Type B pancreatic cell (in vitro differentiated cells): ENCODE measurements around the gene PABPN1L. TPM values are rescaled to one million over a fixed set of nuclear protein-coding genes. Genes with fewer than 3 reads are reported as not detected.

ENCODE experiments used
- DNase-seq: peaks from one replicate; pipeline ENCODE4 v3.0.0; 2021; ENCODE audit warnings: mixed read lengths; ENCODE audit not compliant: unreplicated experiment; ENCODE audit errors: extremely low spot score
- H3K27ac Mint-ChIP-seq: 2 replicates; pipeline ENCODE4 v1.8.0; 2021; ENCODE audit warnings: mild to moderate bottlenecking, mixed read lengths
- H3K27me3 Mint-ChIP-seq: 2 replicates; pipeline ENCODE4 v1.8.0; 2021; ENCODE audit warnings: mixed read lengths
- H3K36me3 Mint-ChIP-seq: 2 replicates; pipeline ENCODE4 v1.8.0; 2021; ENCODE audit warnings: mixed read lengths
- H3K4me1 Mint-ChIP-seq: one replicate; pipeline ENCODE4 v1.8.0; 2021; ENCODE audit warnings: mixed read lengths; ENCODE audit not compliant: unreplicated experiment
- H3K4me3 Mint-ChIP-seq: 2 replicates; pipeline ENCODE4 v1.8.0; 2021; ENCODE audit warnings: mild to moderate bottlenecking, mixed read lengths
- H3K9me3 Mint-ChIP-seq: 2 replicates; pipeline ENCODE4 v1.8.0; 2021; ENCODE audit warnings: mixed read lengths
- long read RNA-seq: library from polyadenylated mRNA; unstranded; transcript quantifications from one replicate; pipeline ENCODE4 v2.0.0, GENCODE V29; 2020
- total RNA-seq: library from RNA; stranded (reverse); gene quantifications from 2 replicates; pipeline ENCODE4 v1.2.1, GENCODE V29; 2021; ENCODE audit warnings: low replicate concordance
- TF ChIP-seq, protein P1 (sequence below): fragments of 200-600 bp; sonication (generic); conservative IDR thresholded peaks from 2 replicates; pipeline ENCODE4 v1.5.0; 2021; ENCODE audit warnings: antibody characterized with exemption, mild to moderate bottlenecking

Gene PABPN1L, protein sequence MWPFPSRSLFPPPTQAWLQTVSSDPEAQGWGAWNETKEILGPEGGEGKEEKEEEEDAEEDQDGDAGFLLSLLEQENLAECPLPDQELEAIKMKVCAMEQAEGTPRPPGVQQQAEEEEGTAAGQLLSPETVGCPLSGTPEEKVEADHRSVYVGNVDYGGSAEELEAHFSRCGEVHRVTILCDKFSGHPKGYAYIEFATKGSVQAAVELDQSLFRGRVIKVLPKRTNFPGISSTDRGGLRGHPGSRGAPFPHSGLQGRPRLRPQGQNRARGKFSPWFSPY
- 0.31 TPM in 1 of 2 replicates, not detected in the other for total RNA-seq
- long read RNA-seq: 0 reads

DNA sequence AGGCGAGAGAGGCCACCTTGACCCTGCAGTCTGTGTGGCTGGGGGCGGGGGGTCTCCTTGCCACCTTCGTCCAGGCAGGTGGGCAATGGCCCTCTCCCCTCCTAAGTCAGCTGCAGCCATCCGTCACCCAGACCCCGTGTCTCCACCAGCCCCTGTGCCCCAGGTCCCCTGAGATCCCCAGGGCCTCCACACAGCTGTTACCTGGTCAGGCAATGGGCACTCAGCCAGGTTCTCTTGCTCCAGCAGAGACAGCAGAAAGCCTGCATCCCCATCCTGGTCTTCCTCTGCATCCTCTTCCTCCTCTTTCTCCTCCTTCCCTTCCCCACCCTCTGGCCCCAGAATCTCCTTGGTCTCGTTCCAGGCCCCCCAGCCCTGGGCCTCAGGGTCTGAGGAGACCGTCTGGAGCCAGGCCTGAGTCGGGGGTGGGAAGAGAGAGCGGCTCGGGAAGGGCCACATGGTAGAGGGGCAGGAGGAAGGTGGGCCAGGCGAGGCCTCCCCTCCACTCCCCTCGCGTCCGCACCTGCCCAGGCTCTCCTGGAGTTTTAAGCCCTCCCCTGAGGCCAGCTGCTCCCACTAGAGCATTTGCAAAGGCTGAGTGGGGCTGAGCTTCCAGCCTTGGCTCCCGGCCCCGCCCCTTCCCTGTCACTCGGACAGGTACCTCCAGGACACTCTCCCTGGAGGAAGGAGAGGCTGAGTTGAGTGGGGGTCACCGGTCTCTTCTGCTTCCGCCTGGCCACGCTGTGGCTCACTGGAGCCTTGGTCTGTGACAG, at the start of gene PABPN1L:
Gene PABPN1L, minus strand, starts transcription at position 510 of the 770 bp plus-strand sequence. Its CDS starts 54 bp downstream, at position 456.
- no peaks in the 10 kb centered on the region for H3K9me3 Mint-ChIP-seq
- H3K27ac Mint-ChIP-seq: no peak within 1 kb of the TSS
- no peak for DNase-seq
- TF ChIP-seq, protein P1, sequence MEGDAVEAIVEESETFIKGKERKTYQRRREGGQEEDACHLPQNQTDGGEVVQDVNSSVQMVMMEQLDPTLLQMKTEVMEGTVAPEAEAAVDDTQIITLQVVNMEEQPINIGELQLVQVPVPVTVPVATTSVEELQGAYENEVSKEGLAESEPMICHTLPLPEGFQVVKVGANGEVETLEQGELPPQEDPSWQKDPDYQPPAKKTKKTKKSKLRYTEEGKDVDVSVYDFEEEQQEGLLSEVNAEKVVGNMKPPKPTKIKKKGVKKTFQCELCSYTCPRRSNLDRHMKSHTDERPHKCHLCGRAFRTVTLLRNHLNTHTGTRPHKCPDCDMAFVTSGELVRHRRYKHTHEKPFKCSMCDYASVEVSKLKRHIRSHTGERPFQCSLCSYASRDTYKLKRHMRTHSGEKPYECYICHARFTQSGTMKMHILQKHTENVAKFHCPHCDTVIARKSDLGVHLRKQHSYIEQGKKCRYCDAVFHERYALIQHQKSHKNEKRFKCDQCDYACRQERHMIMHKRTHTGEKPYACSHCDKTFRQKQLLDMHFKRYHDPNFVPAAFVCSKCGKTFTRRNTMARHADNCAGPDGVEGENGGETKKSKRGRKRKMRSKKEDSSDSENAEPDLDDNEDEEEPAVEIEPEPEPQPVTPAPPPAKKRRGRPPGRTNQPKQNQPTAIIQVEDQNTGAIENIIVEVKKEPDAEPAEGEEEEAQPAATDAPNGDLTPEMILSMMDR: no peak
- H3K27me3 Mint-ChIP-seq: no peaks in the 10 kb centered on the region
- no peaks in the 10 kb centered on the region for H3K36me3 Mint-ChIP-seq
- no peaks in the 10 kb centered on the region for H3K4me1 Mint-ChIP-seq
- H3K4me3 Mint-ChIP-seq: no peak within 1 kb of the TSS

DNA sequence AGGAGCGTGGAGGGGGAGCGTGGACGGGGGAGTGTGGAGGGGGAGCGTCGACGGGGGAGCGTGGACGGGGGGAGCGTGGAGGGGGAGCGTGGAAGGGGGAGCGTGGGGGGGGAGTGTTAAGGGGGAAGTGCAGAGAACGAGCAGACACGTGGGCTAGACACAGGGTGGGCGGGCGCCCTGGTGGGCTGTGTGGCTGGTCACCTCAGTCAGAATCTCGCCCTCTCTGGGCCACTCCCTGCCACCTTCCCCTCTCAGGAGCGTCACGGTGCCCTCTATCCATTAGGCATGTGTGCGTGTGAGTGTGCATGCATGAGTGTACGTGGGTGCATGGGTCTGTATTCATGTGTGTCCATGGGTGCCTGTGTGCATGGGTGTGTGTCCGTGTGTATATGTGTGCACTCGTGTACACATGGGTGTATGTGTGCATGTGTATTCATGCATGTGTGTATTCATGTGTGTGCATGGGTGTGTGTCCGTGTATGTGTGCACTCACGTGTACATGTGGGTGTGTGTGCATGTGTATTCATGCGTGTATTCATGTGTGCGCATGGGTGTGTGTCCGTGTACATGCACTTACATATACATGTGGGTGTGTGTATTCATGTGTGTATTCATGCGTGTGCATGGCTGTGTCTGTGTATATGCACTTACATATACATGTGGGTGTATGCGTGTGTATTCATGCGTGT, 49.3 kb upstream of the PABPN1L start:
- DNase-seq: no peak
- Mint-ChIP-seq H3K27ac (no peak overlapping the region), H3K9me3 (no peaks in the 10 kb centered on the region), H3K36me3 (peaks cover 3% of the 10 kb centered on the region), H3K27me3 (peaks cover 3% of the 10 kb centered on the region), H3K4me3 (no peak overlapping the region), H3K4me1 (peaks cover 32% of the 10 kb centered on the region)
- TF ChIP-seq, protein P1: no peak

DNA sequence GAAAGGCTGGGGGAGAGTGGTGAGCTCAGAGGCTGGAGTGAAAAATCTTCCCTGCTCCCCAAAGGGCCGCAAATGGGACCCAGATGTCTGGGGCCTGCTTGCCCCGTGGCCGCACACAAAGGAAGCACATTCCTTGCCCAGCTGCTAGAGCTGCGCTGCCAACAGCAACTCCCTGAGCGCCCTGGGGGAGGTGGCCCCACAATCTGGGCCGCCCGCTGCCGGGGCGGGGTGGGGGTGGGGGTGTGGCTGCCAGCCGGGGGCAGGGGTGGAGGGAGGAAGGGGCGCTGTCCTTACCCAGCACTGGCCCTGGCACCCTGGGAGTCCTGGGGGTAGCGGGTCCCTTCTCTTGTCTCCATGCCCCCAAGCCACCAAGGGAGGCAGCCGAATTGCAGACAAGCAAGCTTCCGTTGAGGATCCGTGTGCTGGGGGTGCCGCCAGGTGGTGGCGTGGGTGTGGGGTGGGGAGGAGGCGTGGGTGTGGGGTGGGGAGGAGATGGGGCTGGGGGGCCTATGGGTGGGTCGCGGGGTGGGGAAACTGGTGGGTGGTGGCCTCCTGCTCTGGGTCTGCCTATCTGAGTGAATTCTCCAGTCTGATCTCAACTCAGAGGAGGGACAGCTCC, 48.4 kb upstream of the PABPN1L start:
- H3K9me3 Mint-ChIP-seq: no peaks in the 10 kb centered on the region
- TF ChIP-seq, protein P1: no peak
- H3K4me1 Mint-ChIP-seq: peaks cover 39% of the 10 kb centered on the region
- H3K27me3 Mint-ChIP-seq: peaks cover 3% of the 10 kb centered on the region
- no peak overlapping the region for H3K4me3 Mint-ChIP-seq
- peaks cover 3% of the 10 kb centered on the region for H3K36me3 Mint-ChIP-seq
- no peak for DNase-seq
- no peak overlapping the region for H3K27ac Mint-ChIP-seq

DNA sequence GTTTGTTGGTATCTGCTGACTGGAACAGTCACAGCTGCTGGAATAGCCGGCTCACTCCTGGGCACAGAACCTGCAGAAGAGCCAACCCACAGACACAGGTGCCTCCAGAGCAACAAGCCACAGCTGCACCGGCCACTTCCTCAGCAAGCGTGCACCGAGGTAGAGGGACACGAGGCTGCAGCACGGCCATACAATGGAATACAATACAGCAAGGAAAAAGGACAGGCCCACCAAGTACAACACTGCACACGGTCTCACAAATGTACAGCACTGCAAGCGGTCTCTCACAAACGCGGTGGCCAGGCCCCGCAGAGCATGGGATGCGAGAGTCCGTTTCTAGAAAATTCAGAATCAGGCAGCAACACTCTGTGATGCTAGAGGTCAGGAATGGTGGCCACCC, 47.4 kb upstream of the PABPN1L start:
- peaks cover 3% of the 10 kb centered on the region for H3K27me3 Mint-ChIP-seq
- DNase-seq: no peak
- H3K27ac Mint-ChIP-seq: no peak overlapping the region
- TF ChIP-seq, protein P1: no peak
- no peak overlapping the region for H3K4me3 Mint-ChIP-seq
- peaks cover 36% of the 10 kb centered on the region for H3K4me1 Mint-ChIP-seq
- H3K36me3 Mint-ChIP-seq: peaks cover 3% of the 10 kb centered on the region
- no peaks in the 10 kb centered on the region for H3K9me3 Mint-ChIP-seq

DNA sequence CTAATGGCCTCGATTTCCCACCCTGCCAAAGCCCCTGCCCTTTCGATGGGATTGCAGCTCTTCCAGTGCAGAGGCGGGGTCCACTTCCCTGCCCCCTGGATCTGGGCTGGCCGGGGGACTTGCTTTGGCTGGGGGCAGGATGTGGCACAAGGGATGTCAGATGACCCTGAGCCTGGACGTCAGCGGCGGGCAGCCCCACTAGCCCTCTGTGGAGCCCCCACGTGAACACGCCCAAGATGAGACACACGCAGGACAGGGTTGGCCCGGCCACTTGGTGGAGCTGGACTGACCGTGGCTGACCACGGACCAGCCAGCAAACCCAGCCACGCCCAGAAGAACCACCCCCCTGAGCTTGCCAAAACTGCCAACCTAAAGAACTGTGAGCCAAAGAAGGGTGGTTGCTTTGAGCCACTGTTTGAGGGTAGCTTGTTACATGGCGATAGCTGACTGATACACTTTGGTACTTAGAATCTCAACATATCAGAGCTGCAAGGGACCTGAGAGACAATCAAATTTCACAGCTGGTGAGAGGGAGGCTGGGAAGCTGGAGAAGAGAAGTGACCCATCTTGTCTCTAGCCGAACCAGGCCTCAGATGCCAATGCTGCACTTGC, 46.6 kb upstream of the PABPN1L start:
- peaks cover 34% of the 10 kb centered on the region for H3K4me1 Mint-ChIP-seq

More for the DNA sequence above, 46.6 kb upstream of the PABPN1L start:
- H3K27me3 Mint-ChIP-seq: peaks cover 3% of the 10 kb centered on the region
- DNase-seq: no peak
- TF ChIP-seq, protein P1: no peak
- H3K27ac Mint-ChIP-seq: no peak overlapping the region
- H3K36me3 Mint-ChIP-seq: peaks cover 3% of the 10 kb centered on the region
- no peaks in the 10 kb centered on the region for H3K9me3 Mint-ChIP-seq
- no peak overlapping the region for H3K4me3 Mint-ChIP-seq
